ENCODE data around the gene MAP4K3.

DNA sequence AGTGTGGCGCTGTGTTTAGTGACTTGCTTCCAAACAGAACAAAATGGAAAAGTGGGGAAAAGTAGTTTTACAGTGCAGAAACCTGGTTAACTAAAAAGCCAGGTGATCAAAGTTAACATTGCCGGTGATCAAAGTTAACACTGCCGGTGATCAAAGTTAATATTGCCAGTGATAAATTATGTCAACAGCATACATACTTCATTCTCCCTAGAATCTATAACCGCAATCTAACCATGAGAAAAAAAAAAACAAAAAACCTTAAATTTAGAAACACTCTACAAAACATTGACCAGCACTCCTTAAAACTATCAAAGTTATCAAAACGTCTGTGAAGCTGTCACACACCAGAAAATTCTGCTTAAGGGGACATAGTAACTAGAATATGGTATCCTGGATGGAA lies 18.6 kb downstream of the MAP4K3 start:
- TF ChIP-seq ZNF23 (CRISPR knock-in tag; IDR thresholded peaks at IDR 0.05) (no peak), POLR2AphosphoS5 (IDR thresholded peaks at IDR 0.05; ENCODE audit: control insufficient read depth, insufficient read depth, low read depth, low read length) (no peak)
- TF ChIP-seq, protein P1, sequence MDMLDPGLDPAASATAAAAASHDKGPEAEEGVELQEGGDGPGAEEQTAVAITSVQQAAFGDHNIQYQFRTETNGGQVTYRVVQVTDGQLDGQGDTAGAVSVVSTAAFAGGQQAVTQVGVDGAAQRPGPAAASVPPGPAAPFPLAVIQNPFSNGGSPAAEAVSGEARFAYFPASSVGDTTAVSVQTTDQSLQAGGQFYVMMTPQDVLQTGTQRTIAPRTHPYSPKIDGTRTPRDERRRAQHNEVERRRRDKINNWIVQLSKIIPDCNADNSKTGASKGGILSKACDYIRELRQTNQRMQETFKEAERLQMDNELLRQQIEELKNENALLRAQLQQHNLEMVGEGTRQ (CRISPR knock-in tag; IDR thresholded peaks at IDR 0.05) = no peak
